HG03439 (cell line): ENCODE results near the gene IHH.

Source experiments
- ATAC-seq: cut with Tn5 transposase; IDR thresholded peaks from one replicate; pipeline ENCODE4 v1.9.1; 2021; ENCODE audit warnings: mild to moderate bottlenecking, moderate library complexity; ENCODE audit not compliant: unreplicated experiment

Gene IHH

GRCh38 chr2:219041252-219041651 lies 19.5 kb downstream of the IHH start, which contains the start of gene CFAP65:
TSS of gene CFAP65 (minus strand) at chr2:219041516. CDS start at chr2:219039048, 2,468 bp downstream.
- ATAC-seq = no peak

GRCh38 chr2:219038600-219038999 lies 22.1 kb downstream of the IHH start:
- ATAC-seq = no peak

GRCh38 chr2:219037783-219038499 lies 22.8 kb downstream of the IHH start:
- no peak for ATAC-seq

- no peak for ATAC-seq
Measured at GRCh38 chr2:219035942-219036341, 24.8 kb downstream of the IHH start.

GRCh38 chr2:219034823-219035222 lies 25.9 kb downstream of the IHH start:
- no peak for ATAC-seq

- no peak for ATAC-seq
Measured at GRCh38 chr2:219032051-219032745, 28.5 kb downstream of the IHH start.

- ATAC-seq = no peak
Measured at GRCh38 chr2:219031005-219031738, 29.5 kb downstream of the IHH start.

- no peak for ATAC-seq
Measured at GRCh38 chr2:219030177-219030940, 30.4 kb downstream of the IHH start.

GRCh38 chr2:219029829-219030165 lies 30.9 kb downstream of the IHH start:
- ATAC-seq = peak; percentile 52

- no peak for ATAC-seq
Measured at GRCh38 chr2:219028996-219029828, 31.5 kb downstream of the IHH start.

GRCh38 chr2:219028141-219028540 lies 32.6 kb downstream of the IHH start:
- ATAC-seq = no peak

- ATAC-seq = no peak
Measured at GRCh38 chr2:219027511-219028055, 33.1 kb downstream of the IHH start.

- ATAC-seq = no peak
Measured at GRCh38 chr2:219026946-219027345, 33.8 kb downstream of the IHH start.

- no peak for ATAC-seq
Measured at GRCh38 chr2:219025637-219026585, 34.8 kb downstream of the IHH start.

- no peak for ATAC-seq
Measured at GRCh38 chr2:219024059-219024458, 36.7 kb downstream of the IHH start.

- no peak for ATAC-seq
Measured at GRCh38 chr2:219023045-219023605, 37.6 kb downstream of the IHH start.

- ATAC-seq = no peak
Measured at GRCh38 chr2:219022616-219023015, 38.1 kb downstream of the IHH start.

- ATAC-seq = no peak
Measured at GRCh38 chr2:219022041-219022440, 38.7 kb downstream of the IHH start.
